ENCODE measurements around the gene LRRC37B. TPM values are rescaled to one million over a fixed set of nuclear protein-coding genes. Genes with fewer than 3 reads are reported as not detected.
"Not testable (repeated sequence)": the region's sequence is repeated elsewhere in the genome, so short reads cannot be mapped to it uniquely, and the experiment has no call there.

The LRRC37B gene
- total and polyA plus RNA-seq, 2 donors (not counting 1 experiment from before 2014, with no cell fraction given), result 16.3 to 40.6 TPM

- H3K4me2 ChIP-seq (replicated peaks; ENCODE audit: low read depth, low read length, poor library complexity, severe bottlenecking); H3K27me3 Mint-ChIP-seq; H3K9me3 ChIP-seq (ENCODE audit: control extremely low read depth in 1 of 3, control insufficient read depth in 2 of 3, insufficient read depth in 1 of 3, low read length in 2 of 3); CTCF ChIA-PET; H3K9ac ChIP-seq (ENCODE audit: low read length); H3K27ac Mint-ChIP-seq; H3K27ac ChIP-seq (ENCODE audit: low read length in 2 of 2); H3K4me1 ChIP-seq (ENCODE audit: control insufficient read depth in 2 of 2, insufficient read depth in 2 of 2, low read length in 2 of 2); H3K36me3 ChIP-seq (replicated peaks in 1 of 2; ENCODE audit: control extremely low read depth in 1 of 2, control insufficient read depth in 1 of 2, extremely low read depth in 1 of 2, insufficient read depth in 2 of 2, low read length in 1 of 2); H3K79me2 ChIP-seq (ENCODE audit: control insufficient read depth, insufficient read depth, low read length); intact Hi-C loops (cut with micrococcal nuclease); H2AFZ ChIP-seq (ENCODE audit: insufficient read depth, low read depth, low read length, poor library complexity, severe bottlenecking); POLR2A ChIA-PET; H3K27me3 ChIP-seq (replicated peaks in 1 of 4; ENCODE audit: control extremely low read depth in 1 of 4, control insufficient read depth in 3 of 4, insufficient read depth in 4 of 4, low read length in 3 of 4); H4K20me1 ChIP-seq (ENCODE audit: control insufficient read depth, insufficient read depth, low read length, poor library complexity, severe bottlenecking); ATAC-seq (ENCODE audit: low read depth); H3K4me3 ChIP-seq (ENCODE audit: control extremely low read depth in 1 of 5, extremely low read depth in 1 of 5, insufficient read depth in 1 of 5, low read depth in 2 of 5, low read length in 4 of 5); H3K4me1 Mint-ChIP-seq; H3K9me3 Mint-ChIP-seq (ENCODE audit: insufficient read depth): not testable (repeated sequence)
- DNase-seq, result peak; percentile 12
- 100% methylated on average over 2 of the region's 30 CpGs for WGBS (ENCODE audit: insufficient coverage)
- H3K4me3 Mint-ChIP-seq, result peak overlapping the region; percentile 60
Measured at GRCh38 chr17:32084942-32085829, 78.0 kb downstream of the LRRC37B start.

DNA sequence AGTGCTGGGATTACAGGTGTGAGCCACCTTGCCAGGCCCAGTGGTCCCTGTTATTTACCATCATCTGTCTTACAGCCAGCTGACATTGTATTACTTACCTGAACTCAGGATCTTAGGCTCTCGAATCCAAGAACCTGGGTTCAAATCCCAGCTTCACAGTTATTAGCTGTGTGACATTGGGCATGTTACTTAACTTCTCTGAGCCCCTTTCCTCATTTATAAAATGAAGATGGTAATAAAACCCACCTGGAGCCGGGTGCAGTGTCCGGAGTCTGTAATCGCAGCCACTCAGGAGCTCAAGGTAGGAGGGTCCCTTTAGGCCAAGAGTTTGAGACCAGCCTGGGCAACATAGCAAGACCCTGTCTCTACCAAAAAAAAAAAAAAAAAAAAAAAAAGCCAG, 79.7 kb downstream of the LRRC37B start:
- H3K9me3 Mint-ChIP-seq (ENCODE audit: insufficient read depth); H3K27ac ChIP-seq (ENCODE audit: low read length in 2 of 2); H3K9ac ChIP-seq (ENCODE audit: low read length); H3K4me3 ChIP-seq (ENCODE audit: control extremely low read depth in 1 of 5, extremely low read depth in 1 of 5, insufficient read depth in 1 of 5, low read depth in 2 of 5, low read length in 4 of 5); H3K36me3 ChIP-seq (replicated peaks in 1 of 2; ENCODE audit: control extremely low read depth in 1 of 2, control insufficient read depth in 1 of 2, extremely low read depth in 1 of 2, insufficient read depth in 2 of 2, low read length in 1 of 2); H3K4me1 Mint-ChIP-seq; ATAC-seq (ENCODE audit: low read depth); H3K4me1 ChIP-seq (ENCODE audit: control insufficient read depth in 2 of 2, insufficient read depth in 2 of 2, low read length in 2 of 2); H3K27me3 Mint-ChIP-seq; H4K20me1 ChIP-seq (ENCODE audit: control insufficient read depth, insufficient read depth, low read length, poor library complexity, severe bottlenecking); H3K4me3 Mint-ChIP-seq; H3K4me2 ChIP-seq (replicated peaks; ENCODE audit: low read depth, low read length, poor library complexity, severe bottlenecking); H2AFZ ChIP-seq (ENCODE audit: insufficient read depth, low read depth, low read length, poor library complexity, severe bottlenecking); DNase-seq; CTCF ChIA-PET; POLR2A ChIA-PET; H3K27ac Mint-ChIP-seq; H3K9me3 ChIP-seq (ENCODE audit: control extremely low read depth in 1 of 3, control insufficient read depth in 2 of 3, insufficient read depth in 1 of 3, low read length in 2 of 3); H3K27me3 ChIP-seq (replicated peaks in 1 of 4; ENCODE audit: control extremely low read depth in 1 of 4, control insufficient read depth in 3 of 4, insufficient read depth in 4 of 4, low read length in 3 of 4); H3K79me2 ChIP-seq (ENCODE audit: control insufficient read depth, insufficient read depth, low read length); intact Hi-C loops (cut with micrococcal nuclease): not testable (repeated sequence)
- no CpG with 5 or more reads among the region's 4 CpGs for WGBS (ENCODE audit: insufficient coverage)

GRCh38 chr17:32092062-32092461, 84.9 kb downstream of the LRRC37B start:
- DNase-seq; H4K20me1 ChIP-seq (ENCODE audit: control insufficient read depth, insufficient read depth, low read length, poor library complexity, severe bottlenecking); H3K4me3 Mint-ChIP-seq; CTCF ChIA-PET; H3K27me3 ChIP-seq (replicated peaks in 1 of 4; ENCODE audit: control extremely low read depth in 1 of 4, control insufficient read depth in 3 of 4, insufficient read depth in 4 of 4, low read length in 3 of 4); H3K4me1 ChIP-seq (ENCODE audit: control insufficient read depth in 2 of 2, insufficient read depth in 2 of 2, low read length in 2 of 2); H3K79me2 ChIP-seq (ENCODE audit: control insufficient read depth, insufficient read depth, low read length); H3K9me3 Mint-ChIP-seq (ENCODE audit: insufficient read depth); H3K27ac ChIP-seq (ENCODE audit: low read length in 2 of 2); H2AFZ ChIP-seq (ENCODE audit: insufficient read depth, low read depth, low read length, poor library complexity, severe bottlenecking); POLR2A ChIA-PET; H3K4me2 ChIP-seq (replicated peaks; ENCODE audit: low read depth, low read length, poor library complexity, severe bottlenecking); H3K27me3 Mint-ChIP-seq; H3K9me3 ChIP-seq (ENCODE audit: control extremely low read depth in 1 of 3, control insufficient read depth in 2 of 3, insufficient read depth in 1 of 3, low read length in 2 of 3); H3K36me3 ChIP-seq (replicated peaks in 1 of 2; ENCODE audit: control extremely low read depth in 1 of 2, control insufficient read depth in 1 of 2, extremely low read depth in 1 of 2, insufficient read depth in 2 of 2, low read length in 1 of 2); H3K4me1 Mint-ChIP-seq; H3K4me3 ChIP-seq (ENCODE audit: control extremely low read depth in 1 of 5, extremely low read depth in 1 of 5, insufficient read depth in 1 of 5, low read depth in 2 of 5, low read length in 4 of 5); H3K9ac ChIP-seq (ENCODE audit: low read length); ATAC-seq (ENCODE audit: low read depth); intact Hi-C loops (cut with micrococcal nuclease); H3K27ac Mint-ChIP-seq: not testable (repeated sequence)
- no CpG with 5 or more reads among the region's 1 CpG for WGBS (ENCODE audit: insufficient coverage)

All from B cell (primary cell).